Umbilical cord (tissue), 2 donors: ENCODE measurements around the gene SOX5. TPM values are rescaled to one million over a fixed set of nuclear protein-coding genes. Genes with fewer than 3 reads are reported as not detected.
"Not testable (repeated sequence)": the region's sequence is repeated elsewhere in the genome, so short reads cannot be mapped to it uniquely, and the experiment has no call there.

Experiments
- DNase-seq: peaks from one replicate; pipeline ENCODE4 v3.0.0-alpha.2; 2015; ENCODE audit warnings: low spot score
- total RNA-seq: library from RNA; depleted of rRNA; stranded (reverse); fragments of >200 nt; gene quantifications from one replicate; pipeline ENCODE4 v1.2.3, GENCODE V29; 2014; ENCODE audit warnings: low replicate concordance; ENCODE audit not compliant: insufficient read depth

Gene SOX5
- total RNA-seq, 1 donor from 2014 or later: 74.4 TPM

DNA sequence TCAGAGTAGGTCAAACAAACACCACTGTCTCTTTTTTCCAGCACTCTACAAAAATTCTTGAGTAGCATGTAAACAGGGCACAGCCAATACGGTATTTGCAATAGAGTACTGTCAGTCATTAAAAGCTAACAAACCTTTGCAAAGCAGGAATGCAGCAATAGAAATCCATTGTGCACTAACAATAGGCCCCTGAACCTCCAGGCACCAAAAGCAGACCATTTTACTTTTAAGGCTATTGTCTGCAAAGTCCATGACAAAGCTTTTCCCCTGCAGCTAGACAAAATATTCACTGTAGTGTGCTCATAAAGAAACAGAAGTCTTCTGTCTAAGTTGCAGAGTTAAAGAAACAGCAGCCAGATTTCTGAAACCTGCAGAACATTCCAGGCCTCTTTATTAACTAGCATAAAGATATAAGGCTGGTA lies 191.9 kb downstream of the SOX5 start:
- DNase-seq: peak; percentile 33

GRCh38 chr12:23756416-23756815 lies 193.1 kb downstream of the SOX5 start:
- no peak for DNase-seq

- no peak for DNase-seq
Observed at GRCh38 chr12:23753628-23754365, 195.7 kb downstream of the SOX5 start.

- no peak for DNase-seq
Observed at GRCh38 chr12:23752245-23752644, 197.2 kb downstream of the SOX5 start.

DNA sequence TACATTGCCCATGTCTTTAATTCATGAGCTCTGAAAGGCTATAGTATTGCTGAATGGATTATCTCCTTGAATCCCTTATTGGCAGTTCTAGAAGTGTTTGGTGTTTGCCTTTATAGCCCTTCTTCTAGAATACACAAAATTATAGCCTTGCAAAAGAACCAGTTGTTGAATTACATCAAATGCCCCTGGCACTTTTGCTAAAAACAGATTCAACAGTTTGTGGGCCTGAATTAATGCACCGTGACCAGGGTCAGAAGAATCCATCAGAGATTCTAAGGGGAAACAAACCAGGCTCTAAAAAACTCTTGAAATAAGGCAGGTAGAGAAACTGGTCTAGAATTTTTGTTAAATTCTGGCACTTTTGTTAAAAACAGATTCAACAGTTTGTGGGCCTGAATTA lies 197.8 kb downstream of the SOX5 start:
- no peak for DNase-seq

DNA sequence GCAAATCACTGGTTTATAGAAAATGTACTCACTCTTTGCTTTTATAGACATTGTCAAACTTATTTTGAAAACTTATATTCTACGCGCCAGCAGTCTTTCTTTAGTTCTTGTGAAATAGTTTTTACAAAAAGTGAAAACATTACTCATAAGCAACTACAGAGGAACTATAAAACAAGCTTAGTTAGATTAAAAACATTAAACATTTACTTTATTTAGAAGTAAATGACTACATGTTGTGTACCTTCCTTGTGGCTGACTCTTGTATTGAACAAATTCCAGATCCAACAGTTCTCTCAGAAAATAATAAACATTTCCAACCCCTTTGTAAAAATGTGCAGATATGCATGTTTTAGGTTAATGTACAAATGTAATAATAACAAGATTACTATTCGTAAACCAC lies 198.5 kb downstream of the SOX5 start:
- peak; percentile 7 for DNase-seq

DNA sequence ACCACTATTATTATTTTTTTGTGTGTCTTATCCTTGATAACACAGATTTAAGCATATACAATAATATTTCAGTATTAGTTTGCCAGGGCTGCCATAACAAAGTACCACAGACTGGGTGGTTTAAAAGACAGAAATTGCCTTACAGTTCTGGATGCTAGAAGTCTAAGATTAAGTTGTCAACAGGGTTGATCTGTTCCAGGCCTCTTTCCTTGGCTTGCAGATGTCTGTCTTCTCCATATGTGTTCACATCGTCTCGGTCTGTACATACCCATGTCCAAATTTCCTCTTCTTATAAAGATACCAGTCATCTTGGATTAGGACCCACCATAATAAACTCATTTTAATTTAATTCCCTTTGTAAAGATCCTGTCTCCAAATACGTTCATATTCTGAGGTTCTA lies 204.8 kb downstream of the SOX5 start:
- peak; percentile 73 for DNase-seq

GRCh38 chr12:23742574-23742973 lies 206.9 kb downstream of the SOX5 start:
- no peak for DNase-seq

DNA sequence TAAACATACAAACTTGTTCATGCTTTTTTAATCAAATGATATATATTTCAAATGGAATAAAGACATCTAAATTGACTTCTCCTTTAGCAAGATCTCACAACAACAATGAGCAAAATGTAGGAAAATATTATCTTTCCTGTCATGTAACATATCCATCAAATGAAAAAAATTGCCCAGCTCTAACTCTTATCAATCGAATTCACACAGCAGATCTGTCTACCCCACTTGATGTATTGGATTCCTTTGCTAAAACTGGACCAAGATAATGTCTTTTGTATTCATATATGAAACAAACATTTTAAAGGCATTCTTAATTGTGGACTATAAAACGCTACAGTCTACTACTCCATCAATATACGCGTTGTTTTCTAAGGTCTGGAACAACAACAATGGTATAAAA lies 218.0 kb downstream of the SOX5 start:
- no peak for DNase-seq

GRCh38 chr12:23731035-23731434 lies 218.4 kb downstream of the SOX5 start:
- DNase-seq: no peak

DNA sequence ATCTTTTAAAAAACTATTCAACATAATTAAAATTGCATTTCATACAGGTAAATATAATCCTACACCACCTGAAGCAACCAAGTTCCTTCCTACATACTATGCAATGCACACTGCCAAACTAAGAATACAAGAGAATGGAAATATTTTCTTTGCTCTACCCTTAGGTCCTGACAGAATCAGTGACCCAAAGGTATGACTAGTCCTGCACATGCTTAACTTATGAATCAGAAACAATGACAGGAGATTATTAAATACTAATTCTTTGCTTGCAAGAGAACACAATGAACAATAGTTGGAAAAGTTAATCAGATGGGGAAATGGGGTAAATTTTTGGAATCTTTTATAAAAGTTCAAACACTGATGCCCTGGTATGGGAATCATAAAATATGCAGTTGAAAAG lies 220.1 kb downstream of the SOX5 start:
- DNase-seq: no peak

- peak; percentile 77 for DNase-seq
Observed at GRCh38 chr12:23726646-23727045, 222.8 kb downstream of the SOX5 start.

DNA sequence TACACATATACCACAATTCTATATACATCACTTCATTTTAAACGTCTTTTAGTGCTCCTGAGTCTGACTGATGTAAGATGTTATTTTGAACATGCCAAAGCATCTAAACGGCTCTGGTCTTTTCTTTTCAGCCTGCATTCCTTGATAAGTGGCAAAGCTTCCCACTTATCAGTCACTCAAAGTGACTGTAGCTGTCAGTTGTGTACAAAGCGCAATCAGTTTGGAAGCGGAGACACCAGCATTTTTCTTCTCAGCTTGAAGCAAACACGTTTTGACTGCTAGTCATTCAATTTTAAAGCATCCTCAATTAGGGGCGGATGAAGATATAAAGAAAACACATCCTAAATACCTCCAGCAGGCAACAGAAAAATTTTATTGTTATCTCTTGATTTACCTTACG lies 226.8 kb downstream of the SOX5 start:
- no peak for DNase-seq

DNA sequence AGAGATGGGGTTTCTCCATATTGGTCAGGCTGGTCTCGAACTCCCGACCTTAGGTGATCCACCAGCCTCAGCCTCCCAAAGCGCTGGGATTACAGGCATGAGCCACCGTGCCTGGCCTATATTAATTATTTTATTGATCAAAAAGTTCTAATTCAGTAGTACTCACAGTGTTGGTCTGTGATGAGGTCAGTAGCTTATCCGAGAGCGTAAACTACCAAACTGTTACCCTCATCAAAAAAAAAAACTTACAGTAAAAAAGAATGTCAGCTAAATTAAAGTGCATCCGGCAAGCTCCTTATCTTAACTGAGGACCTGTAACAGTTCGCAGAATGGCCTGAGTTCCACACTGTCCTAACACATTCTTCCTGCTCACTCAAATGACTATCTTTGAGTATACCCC lies 228.2 kb downstream of the SOX5 start:
- DNase-seq: no peak

DNA sequence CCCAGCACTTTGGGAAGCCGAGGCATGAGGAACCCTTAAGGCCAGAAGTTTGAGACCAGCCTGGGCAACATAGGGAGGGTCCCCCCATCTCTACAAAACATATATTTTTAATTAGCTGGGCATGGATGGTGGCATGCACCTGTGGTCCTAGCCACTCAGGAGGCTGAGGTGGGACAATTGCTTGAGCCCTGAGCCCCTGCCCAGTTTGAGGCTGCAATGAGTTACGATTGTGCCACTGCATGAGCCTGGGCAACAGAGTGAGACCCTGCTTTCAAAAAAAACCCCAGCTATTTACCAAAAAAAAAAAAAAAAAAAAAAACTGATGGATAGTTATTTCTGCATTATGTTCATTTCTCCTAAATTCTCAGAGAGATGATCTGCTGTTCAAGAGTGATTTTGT lies 230.0 kb downstream of the SOX5 start:
- no peak for DNase-seq

- DNase-seq: not testable (repeated sequence)
Observed at GRCh38 chr12:23710361-23710760, 239.1 kb downstream of the SOX5 start.

- DNase-seq: no peak
Observed at GRCh38 chr12:23708185-23708837, 241.2 kb downstream of the SOX5 start.

DNA sequence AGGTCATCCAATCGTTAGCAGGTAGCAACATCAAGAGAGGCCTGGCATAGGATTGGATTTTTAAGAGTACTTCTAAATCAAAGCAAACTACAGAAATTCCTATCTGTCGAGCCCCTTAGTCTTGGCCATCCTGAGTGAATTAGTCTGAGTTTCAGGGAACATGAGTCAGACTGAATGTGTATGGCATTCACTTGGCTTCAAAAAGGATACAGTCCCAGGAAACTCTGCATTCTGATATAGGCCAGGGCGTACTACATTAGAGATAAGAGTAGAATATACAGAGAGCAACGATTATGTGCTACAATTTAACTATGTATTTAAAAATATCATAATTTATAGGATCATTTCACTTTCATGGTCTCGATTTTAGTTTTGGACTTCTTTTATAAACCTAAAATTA lies 242.2 kb downstream of the SOX5 start:
- DNase-seq: no peak

- peak; percentile 53 for DNase-seq
Observed at GRCh38 chr12:23704992-23705943, 244.2 kb downstream of the SOX5 start.

DNA sequence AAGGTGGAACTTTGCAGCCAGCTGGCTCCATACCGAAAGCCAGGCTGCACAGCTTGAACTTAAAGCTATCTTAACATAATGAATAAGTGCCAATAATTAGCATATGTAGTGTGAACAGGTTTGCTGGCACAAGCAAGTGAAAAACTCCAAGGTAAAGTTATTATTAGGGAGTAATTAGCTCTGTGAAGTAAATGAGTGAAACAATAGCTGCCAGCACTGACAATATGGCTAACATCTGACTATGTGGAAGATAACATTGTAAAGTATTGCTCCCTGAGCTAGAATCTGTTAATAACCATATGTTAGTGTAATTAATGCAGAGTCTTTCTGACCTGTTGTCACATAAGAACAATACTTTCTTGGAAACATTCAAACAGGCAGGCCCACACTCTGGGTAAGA lies 246.4 kb downstream of the SOX5 start:
- DNase-seq: no peak

DNA sequence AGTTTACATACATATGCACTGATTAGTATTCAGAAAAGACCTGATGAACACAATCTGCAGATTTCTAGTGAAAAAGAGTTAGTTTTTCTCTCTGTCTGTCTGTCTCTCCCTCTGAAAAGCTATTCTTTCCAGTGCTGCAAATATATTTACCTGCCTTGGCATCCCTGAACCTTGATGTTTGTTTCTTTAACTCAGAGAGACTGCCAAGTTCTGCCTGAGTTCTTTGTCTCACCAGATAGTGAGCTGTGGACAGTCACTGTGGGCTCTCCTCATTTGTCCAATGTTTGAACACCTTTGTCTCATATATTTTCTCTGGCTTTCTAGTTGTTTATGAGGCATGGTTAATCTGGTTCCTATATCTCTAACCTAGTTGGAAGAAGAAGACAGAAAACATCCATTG lies 250.4 kb downstream of the SOX5 start:
- DNase-seq: no peak

GRCh38 chr12:23694920-23695319 lies 254.6 kb downstream of the SOX5 start:
- DNase-seq: no peak
